Transverse colon (tissue), 4 donors: ENCODE measurements around the gene CANT1. TPM values are rescaled to one million over a fixed set of nuclear protein-coding genes. Genes with fewer than 3 reads are reported as not detected.

Source experiments
- DNase-seq: peaks from one replicate; pipeline ENCODE4 v3.0.0-alpha.2; 2019
- H3K27ac ChIP-seq, 4 donors: fragments of 200-600 bp; sonication (generic); 2 replicates each; pipeline ENCODE4 v1.5.1; 2016 to 2018; ENCODE audit warnings: inconsistent platforms in 4 of 4
- H3K27me3 ChIP-seq: fragments of 200-600 bp; sonication (generic); 2 replicates; pipeline ENCODE4 v1.5.1; 2017; ENCODE audit warnings: inconsistent platforms
- H3K36me3 ChIP-seq, 4 donors: fragments of 200-600 bp; sonication (generic); 2 replicates each; pipeline ENCODE4 v1.5.1; 2017 to 2019; ENCODE audit warnings: inconsistent platforms in 4 of 4
- H3K4me1 ChIP-seq, 4 donors: fragments of 200-600 bp; sonication (generic); 2 replicates each; pipeline ENCODE4 v1.5.1; 2017 to 2020; ENCODE audit warnings: inconsistent platforms in 4 of 4
- H3K4me3 ChIP-seq, 4 donors: fragments of 200-600 bp; sonication (generic); 1 replicate in 1 of 4; 2 replicates in 3 of 4; pipeline versions ENCODE4 v1.5.1 to v1.6.1; 2017 to 2019; ENCODE audit warnings: inconsistent platforms in 4 of 4
- H3K9me3 ChIP-seq, 2 donors: fragments of 200-600 bp; sonication (generic); 2 replicates each; pipeline ENCODE4 v1.5.1; 2017 to 2019; ENCODE audit warnings: inconsistent platforms in 2 of 2
- EP300 ChIP-seq: sonication (generic); formaldehyde crosslinking; IDR thresholded peaks from one replicate; pipeline ENCODE4 v1.6.1; 2017; ENCODE audit warnings: antibody characterized with exemption, low read depth
- POLR2A ChIP-seq: fragments of 450-650 bp; IDR thresholded peaks from one replicate; pipeline ENCODE4 v1.6.1; 2016; ENCODE audit warnings: antibody characterized with exemption, mild to moderate bottlenecking, moderate library complexity
- POLR2AphosphoS5 ChIP-seq, 3 donors: sonication (generic); formaldehyde crosslinking; IDR thresholded peaks; one replicate each; pipeline ENCODE4 v1.6.1; 2016; ENCODE audit warnings: antibody characterized with exemption in 3 of 3
- WGBS, 2 donors: methylation state at CpG; one replicate each; pipeline ENCODE4 v1.1.5; 2018; ENCODE audit warnings: low coverage in 1 of 2; 5-methylcytosine and 5-hydroxymethylcytosine counted together
- in situ Hi-C, 4 donors: fragments of 200-750 bp; cut with MboI; loops; one replicate each; pipeline versions ENCODE4 v1.15.0 to v1.15.1; 2017; ENCODE audit warnings: low sequenced_read_pairs in 3 of 4, low pct_ligation_motif_present in 1 of 4, low pct_unique_long_range_greater_than_20kb in 1 of 4
- intact Hi-C: fragments of 100-400 bp; cut with DNase I; formaldehyde crosslinking; loops from one replicate; pipeline ENCODE4 v1.15.1; 2023; ENCODE audit warnings: low total_unique reads
- total RNA-seq, 4 donors: library from RNA; depleted of rRNA; stranded (reverse); fragments of >200 nt; gene quantifications; one replicate each; pipeline ENCODE4 v1.1.0, GENCODE V29; 2016
- TF ChIP-seq, protein P1 (sequence below), 5 experiments: fragments of 200-600 bp in 3 of 5; fragments of 450-650 bp in 2 of 5; sonication (generic) in 3 of 5; IDR thresholded peaks; 1 replicate in 2 of 5; 2 replicates in 3 of 5; pipeline ENCODE4 v1.5.1; 2016 to 2017; ENCODE audit warnings: antibody characterized with exemption in 5 of 5, inconsistent platforms in 3 of 5, mild to moderate bottlenecking in 2 of 5, moderate library complexity in 1 of 5

Gene CANT1
- total RNA-seq, 4 donors from 2014 or later = 89.4 to 231 (median 138) TPM

DNA sequence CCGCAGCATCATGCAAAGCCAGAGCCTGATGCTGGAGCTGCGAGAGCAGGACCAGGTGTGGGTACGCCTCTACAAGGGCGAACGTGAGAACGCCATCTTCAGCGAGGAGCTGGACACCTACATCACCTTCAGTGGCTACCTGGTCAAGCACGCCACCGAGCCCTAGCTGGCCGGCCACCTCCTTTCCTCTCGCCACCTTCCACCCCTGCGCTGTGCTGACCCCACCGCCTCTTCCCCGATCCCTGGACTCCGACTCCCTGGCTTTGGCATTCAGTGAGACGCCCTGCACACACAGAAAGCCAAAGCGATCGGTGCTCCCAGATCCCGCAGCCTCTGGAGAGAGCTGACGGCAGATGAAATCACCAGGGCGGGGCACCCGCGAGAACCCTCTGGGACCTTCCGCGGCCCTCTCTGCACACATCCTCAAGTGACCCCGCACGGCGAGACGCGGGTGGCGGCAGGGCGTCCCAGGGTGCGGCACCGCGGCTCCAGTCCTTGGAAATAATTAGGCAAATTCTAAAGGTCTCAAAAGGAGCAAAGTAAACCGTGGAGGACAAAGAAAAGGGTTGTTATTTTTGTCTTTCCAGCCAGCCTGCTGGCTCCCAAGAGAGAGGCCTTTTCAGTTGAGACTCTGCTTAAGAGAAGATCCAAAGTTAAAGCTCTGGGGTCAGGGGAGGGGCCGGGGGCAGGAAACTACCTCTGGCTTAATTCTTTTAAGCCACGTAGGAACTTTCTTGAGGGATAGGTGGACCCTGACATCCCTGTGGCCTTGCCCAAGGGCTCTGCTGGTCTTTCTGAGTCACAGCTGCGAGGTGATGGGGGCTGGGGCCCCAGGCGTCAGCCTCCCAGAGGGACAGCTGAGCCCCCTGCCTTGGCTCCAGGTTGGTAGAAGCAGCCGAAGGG lies 38.6 kb upstream of the CANT1 start:
- no peak overlapping the region for H3K27ac ChIP-seq
- WGBS, 2 donors = 81 to 84% methylated on average over 18 to 41 of the region's 41 CpGs

DNA sequence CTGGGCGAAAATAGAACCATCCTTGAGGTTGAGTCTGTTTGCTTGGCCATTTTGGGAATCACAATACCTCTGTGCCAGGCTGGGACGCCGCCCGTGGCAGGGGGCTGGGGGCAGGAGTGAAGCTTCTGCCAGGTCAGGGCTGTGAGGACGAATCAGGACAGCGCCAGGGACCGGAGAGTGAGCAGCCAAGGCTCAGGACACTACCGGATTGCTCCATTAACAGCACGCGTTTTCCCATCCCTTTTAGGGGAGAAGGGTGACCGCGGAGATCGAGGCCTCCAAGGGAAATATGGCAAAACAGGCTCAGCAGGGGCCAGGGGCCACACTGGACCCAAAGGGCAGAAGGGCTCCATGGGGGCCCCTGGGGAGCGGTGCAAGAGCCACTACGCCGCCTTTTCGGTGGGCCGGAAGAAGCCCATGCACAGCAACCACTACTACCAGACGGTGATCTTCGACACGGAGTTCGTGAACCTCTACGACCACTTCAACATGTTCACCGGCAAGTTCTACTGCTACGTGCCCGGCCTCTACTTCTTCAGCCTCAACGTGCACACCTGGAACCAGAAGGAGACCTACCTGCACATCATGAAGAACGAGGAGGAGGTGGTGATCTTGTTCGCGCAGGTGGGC lies 37.8 kb upstream of the CANT1 start:
- Histone ChIP-seq H3K27ac (no peak overlapping the region), H3K4me1 (peaks cover 0 to 3% (median 0%) of the 10 kb centered on the region in 4 donors), H3K27me3 (no peaks in the 10 kb centered on the region), H3K9me3 (no peaks in the 10 kb centered on the region), H3K36me3 (no peaks in the 10 kb centered on the region), H3K4me3 (no peak overlapping the region)
- in situ Hi-C loops = no loop called here
- intact Hi-C loops = loop anchor here (1.0 kb wide), 1 partner anchor 35 kb away; no protein-coding TSS in a partner anchor
- no peak for TF ChIP-seq POLR2A
- no peak for TF ChIP-seq EP300
- TF ChIP-seq, protein P1, sequence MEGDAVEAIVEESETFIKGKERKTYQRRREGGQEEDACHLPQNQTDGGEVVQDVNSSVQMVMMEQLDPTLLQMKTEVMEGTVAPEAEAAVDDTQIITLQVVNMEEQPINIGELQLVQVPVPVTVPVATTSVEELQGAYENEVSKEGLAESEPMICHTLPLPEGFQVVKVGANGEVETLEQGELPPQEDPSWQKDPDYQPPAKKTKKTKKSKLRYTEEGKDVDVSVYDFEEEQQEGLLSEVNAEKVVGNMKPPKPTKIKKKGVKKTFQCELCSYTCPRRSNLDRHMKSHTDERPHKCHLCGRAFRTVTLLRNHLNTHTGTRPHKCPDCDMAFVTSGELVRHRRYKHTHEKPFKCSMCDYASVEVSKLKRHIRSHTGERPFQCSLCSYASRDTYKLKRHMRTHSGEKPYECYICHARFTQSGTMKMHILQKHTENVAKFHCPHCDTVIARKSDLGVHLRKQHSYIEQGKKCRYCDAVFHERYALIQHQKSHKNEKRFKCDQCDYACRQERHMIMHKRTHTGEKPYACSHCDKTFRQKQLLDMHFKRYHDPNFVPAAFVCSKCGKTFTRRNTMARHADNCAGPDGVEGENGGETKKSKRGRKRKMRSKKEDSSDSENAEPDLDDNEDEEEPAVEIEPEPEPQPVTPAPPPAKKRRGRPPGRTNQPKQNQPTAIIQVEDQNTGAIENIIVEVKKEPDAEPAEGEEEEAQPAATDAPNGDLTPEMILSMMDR (IDR thresholded peaks at IDR 0.05) = no peak
- no peak for TF ChIP-seq POLR2AphosphoS5 (IDR thresholded peaks at IDR 0.05)
- WGBS, 2 donors = 92 to 93% methylated on average over 9 to 30 of the region's 30 CpGs
- DNase-seq = no peak

More for the DNA sequence above, 38.6 kb upstream of the CANT1 start:
- intact Hi-C loops = loop anchor here (1.0 kb wide), 1 partner anchor 34 kb away; no protein-coding TSS in a partner anchor
- in situ Hi-C loops = no loop called here
- H3K36me3 ChIP-seq = no peaks in the 10 kb centered on the region
- H3K4me1 ChIP-seq = peaks cover 0 to 3% (median 0%) of the 10 kb centered on the region in 4 donors
- TF ChIP-seq POLR2A = no peak
- TF ChIP-seq POLR2AphosphoS5 (IDR thresholded peaks at IDR 0.05) = no peak
- TF ChIP-seq EP300 = no peak
- TF ChIP-seq, protein P1 (IDR thresholded peaks at IDR 0.05) = no peak
- no peak for DNase-seq
- H3K27me3 ChIP-seq = no peaks in the 10 kb centered on the region
- no peak overlapping the region for H3K4me3 ChIP-seq
- H3K9me3 ChIP-seq = no peaks in the 10 kb centered on the region

DNA sequence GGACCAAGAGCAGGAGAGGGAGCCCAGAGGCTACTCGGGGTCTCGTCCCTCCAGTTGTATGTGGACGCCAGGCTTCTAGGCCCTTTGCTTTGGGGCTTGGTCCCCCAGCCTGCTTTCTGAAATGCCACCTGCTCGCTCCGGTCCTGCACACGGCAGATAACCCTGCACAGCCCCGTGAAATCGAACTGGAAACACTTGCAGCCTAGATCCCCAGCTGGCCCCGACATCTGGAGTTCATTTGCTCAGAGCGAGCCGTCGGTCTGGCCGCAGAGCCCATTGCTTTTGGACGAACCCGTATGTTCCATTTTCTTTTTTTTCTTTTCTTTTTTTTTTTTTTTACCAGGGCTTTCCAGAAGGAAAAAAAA lies 37.3 kb upstream of the CANT1 start:
- Histone ChIP-seq H3K27ac (peak overlapping the region in 1 of 4 donors; percentile 37), H3K27me3 (no peaks in the 10 kb centered on the region), H3K4me3 (no peak overlapping the region), H3K36me3 (no peaks in the 10 kb centered on the region), H3K9me3 (no peaks in the 10 kb centered on the region), H3K4me1 (peaks cover 0 to 3% (median 0%) of the 10 kb centered on the region in 4 donors)
- in situ Hi-C loops = no loop called here
- WGBS, 2 donors = 66 to 78% methylated on average over 5 to 15 of the region's 15 CpGs
- intact Hi-C loops = loop anchor here (1.0 kb wide), 1 partner anchor 35 kb away; no protein-coding TSS in a partner anchor
- TF ChIP-seq POLR2A (no peak), POLR2AphosphoS5 (IDR thresholded peaks at IDR 0.05) (no peak), EP300 (no peak)
- TF ChIP-seq, protein P1 (IDR thresholded peaks at IDR 0.05) = no peak
- no peak for DNase-seq

DNA sequence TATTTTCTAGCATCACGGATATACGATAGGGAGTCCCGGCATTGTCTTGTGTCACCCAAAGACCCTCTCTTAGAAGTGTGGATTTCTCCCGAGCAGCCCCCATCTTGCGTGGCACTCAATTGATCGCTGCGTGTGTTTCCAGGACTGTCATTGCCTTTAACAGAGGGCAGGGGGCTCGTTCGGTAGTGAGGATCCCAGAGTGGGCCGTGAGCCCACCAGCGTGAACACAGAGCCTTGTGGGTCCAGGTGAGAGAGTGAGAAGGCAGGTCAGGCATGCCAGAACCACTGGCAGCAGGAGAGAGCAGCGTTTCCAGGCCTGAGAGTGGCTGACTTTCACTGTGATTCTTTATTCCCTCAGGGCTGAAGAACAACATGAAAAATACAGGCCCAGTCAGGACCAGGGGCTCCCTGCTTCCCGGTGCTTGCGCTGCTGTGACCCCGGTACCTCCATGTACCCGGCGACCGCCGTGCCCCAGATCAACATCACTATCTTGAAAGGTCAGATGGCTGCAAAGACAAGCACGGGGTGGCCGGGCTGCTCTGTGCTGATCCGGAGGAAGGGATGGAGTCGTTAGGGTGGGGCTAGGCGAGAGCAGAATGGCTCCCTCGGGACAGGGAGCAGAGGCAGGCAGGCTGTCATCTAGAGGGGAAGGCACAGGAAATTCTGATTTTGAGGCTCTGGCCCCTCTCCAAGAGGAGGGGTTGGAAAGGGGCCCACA lies 36.8 kb upstream of the CANT1 start:
- in situ Hi-C loops = no loop called here
- no peak for DNase-seq
- H3K27ac ChIP-seq = peak overlapping the region in 1 of 4 donors; percentile 37

More for the DNA sequence above, 36.8 kb upstream of the CANT1 start:
- peaks cover 0 to 3% (median 0%) of the 10 kb centered on the region in 4 donors for H3K4me1 ChIP-seq
- H3K27me3 ChIP-seq = no peaks in the 10 kb centered on the region
- WGBS, 2 donors = 70% methylated on average over 25 of the region's 25 CpGs; no CpG with 5 or more reads in 1 of the 2 donors
- no peaks in the 10 kb centered on the region for H3K9me3 ChIP-seq
- H3K36me3 ChIP-seq = no peaks in the 10 kb centered on the region
- TF ChIP-seq EP300 = no peak
- TF ChIP-seq, protein P1 (IDR thresholded peaks at IDR 0.05) = peak in 1 of 5 experiments; percentile 0
- H3K4me3 ChIP-seq = no peak overlapping the region
- intact Hi-C loops = no loop called here
